Right lobe of liver (tissue), 4 donors: Measurements from ENCODE around the gene MON2.

ENCODE experiments used
- POLR2A ChIP-seq: fragments of 450-650 bp; IDR thresholded peaks from one replicate; pipeline ENCODE4 v1.6.1; 2017; ENCODE audit warnings: antibody characterized with exemption, mild to moderate bottlenecking
- TF ChIP-seq, protein P1 (sequence below), 4 donors: fragments of 200-600 bp in 3 of 4; fragments of 450-650 bp in 1 of 4; IDR thresholded peaks; one replicate each; pipeline versions ENCODE4 v1.5.1 to v1.8.0; 2016 to 2022; ENCODE audit warnings: antibody characterized with exemption in 4 of 4, mild to moderate bottlenecking in 2 of 4
- donor health status: DM: no; HTN: no; CAD: no.
- donor health status: DM: no; HTN: no; CAD: no.
- donor health status: DM: no; HTN: yes; CAD: no.

- TF ChIP-seq, protein P1, sequence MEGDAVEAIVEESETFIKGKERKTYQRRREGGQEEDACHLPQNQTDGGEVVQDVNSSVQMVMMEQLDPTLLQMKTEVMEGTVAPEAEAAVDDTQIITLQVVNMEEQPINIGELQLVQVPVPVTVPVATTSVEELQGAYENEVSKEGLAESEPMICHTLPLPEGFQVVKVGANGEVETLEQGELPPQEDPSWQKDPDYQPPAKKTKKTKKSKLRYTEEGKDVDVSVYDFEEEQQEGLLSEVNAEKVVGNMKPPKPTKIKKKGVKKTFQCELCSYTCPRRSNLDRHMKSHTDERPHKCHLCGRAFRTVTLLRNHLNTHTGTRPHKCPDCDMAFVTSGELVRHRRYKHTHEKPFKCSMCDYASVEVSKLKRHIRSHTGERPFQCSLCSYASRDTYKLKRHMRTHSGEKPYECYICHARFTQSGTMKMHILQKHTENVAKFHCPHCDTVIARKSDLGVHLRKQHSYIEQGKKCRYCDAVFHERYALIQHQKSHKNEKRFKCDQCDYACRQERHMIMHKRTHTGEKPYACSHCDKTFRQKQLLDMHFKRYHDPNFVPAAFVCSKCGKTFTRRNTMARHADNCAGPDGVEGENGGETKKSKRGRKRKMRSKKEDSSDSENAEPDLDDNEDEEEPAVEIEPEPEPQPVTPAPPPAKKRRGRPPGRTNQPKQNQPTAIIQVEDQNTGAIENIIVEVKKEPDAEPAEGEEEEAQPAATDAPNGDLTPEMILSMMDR (IDR thresholded peaks at IDR 0.05) = no peak
- TF ChIP-seq POLR2A = no peak
These were observed 140.0 kb downstream of the MON2 start for GRCh38 chr12:62606654-62607053.
